Measurements from ENCODE around the gene LGALS12. TPM values are rescaled to one million over a fixed set of nuclear protein-coding genes. Genes with fewer than 3 reads are reported as not detected.

The LGALS12 gene
- total and polyA plus RNA-seq, 2 donors (not counting 1 experiment from before 2014, with no cell fraction given), result not detected

DNA sequence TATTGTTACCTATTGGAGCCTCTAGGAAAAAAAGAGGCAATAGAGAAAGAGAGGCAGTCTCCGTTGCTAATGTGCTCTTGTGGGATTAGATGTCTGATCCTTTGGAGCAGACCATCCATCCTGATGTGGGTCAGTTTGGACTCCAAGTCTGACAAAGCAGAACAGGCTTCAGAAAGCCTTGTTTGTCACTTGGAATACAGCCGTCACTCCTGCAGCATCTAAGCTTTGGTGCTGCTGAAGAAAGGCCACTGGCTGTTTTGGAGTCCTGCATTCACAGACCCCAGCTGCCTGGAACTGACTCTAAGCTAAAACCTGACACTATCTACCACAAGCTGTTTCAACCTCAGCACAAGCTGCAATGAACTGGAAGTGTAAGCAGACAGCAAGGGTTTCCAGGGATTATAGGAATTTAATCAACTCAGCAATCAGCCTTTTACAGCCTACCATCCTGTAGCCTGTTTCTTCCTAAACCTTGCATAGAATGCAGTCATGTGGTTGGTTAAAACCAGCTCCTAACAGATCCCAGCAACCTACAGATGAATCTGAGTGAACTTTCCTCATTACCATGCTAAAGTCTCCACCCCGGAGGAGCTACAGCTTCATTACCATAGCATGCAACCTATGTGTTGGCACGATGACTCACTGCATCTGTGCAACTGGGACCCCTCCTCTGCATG is 27.1 kb downstream of the LGALS12 start:
- Histone ChIP-seq H3K9ac (ENCODE audit: insufficient read depth, low read length) (no peak overlapping the region), H3K4me1 (ENCODE audit: control insufficient read depth, extremely low read depth, insufficient read depth, low read length) (peaks cover 14% of the 10 kb centered on the region), H2AFZ (ENCODE audit: low read length) (no peak overlapping the region), H4K20me1 (ENCODE audit: control insufficient read depth, extremely low read depth, insufficient read depth, low read length) (no peaks in the 10 kb centered on the region), H3K79me2 (ENCODE audit: control insufficient read depth, insufficient read depth, low read length) (no peaks in the 10 kb centered on the region), H3K36me3 (ENCODE audit: control insufficient read depth, insufficient read depth, low read length) (no peaks in the 10 kb centered on the region), H3K27ac (ENCODE audit: insufficient read depth, low read length) (no peak overlapping the region), H3K4me2 (ENCODE audit: extremely low read depth, insufficient read depth, low read length) (no peak overlapping the region), H3K4me3 (replicated peaks in 1 of 4; ENCODE audit: control extremely low read depth in 1 of 4, insufficient read depth in 1 of 4, low read depth in 3 of 4, low read length in 4 of 4) (no peak overlapping the region), H3K27me3 (ENCODE audit: control insufficient read depth, insufficient read depth, low read length) (no peaks in the 10 kb centered on the region), H3K9me3 (ENCODE audit: control insufficient read depth, insufficient read depth, low read depth, low read length) (no peaks in the 10 kb centered on the region)
- peak in 1 of 2 donors; percentile 60 for DNase-seq (ENCODE audit: low read depth in 2 of 2)
- TF ChIP-seq, protein P1, sequence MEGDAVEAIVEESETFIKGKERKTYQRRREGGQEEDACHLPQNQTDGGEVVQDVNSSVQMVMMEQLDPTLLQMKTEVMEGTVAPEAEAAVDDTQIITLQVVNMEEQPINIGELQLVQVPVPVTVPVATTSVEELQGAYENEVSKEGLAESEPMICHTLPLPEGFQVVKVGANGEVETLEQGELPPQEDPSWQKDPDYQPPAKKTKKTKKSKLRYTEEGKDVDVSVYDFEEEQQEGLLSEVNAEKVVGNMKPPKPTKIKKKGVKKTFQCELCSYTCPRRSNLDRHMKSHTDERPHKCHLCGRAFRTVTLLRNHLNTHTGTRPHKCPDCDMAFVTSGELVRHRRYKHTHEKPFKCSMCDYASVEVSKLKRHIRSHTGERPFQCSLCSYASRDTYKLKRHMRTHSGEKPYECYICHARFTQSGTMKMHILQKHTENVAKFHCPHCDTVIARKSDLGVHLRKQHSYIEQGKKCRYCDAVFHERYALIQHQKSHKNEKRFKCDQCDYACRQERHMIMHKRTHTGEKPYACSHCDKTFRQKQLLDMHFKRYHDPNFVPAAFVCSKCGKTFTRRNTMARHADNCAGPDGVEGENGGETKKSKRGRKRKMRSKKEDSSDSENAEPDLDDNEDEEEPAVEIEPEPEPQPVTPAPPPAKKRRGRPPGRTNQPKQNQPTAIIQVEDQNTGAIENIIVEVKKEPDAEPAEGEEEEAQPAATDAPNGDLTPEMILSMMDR (conservative IDR thresholded peaks at IDR 0.05 in 1 of 2, IDR thresholded peaks at IDR 0.05 in 1 of 2; ENCODE audit: low read depth in 1 of 2, low read length in 2 of 2), result no peak
- no peak for TF ChIP-seq EZH2 (IDR thresholded peaks at IDR 0.05; ENCODE audit: low read length, missing control alignments)

DNA sequence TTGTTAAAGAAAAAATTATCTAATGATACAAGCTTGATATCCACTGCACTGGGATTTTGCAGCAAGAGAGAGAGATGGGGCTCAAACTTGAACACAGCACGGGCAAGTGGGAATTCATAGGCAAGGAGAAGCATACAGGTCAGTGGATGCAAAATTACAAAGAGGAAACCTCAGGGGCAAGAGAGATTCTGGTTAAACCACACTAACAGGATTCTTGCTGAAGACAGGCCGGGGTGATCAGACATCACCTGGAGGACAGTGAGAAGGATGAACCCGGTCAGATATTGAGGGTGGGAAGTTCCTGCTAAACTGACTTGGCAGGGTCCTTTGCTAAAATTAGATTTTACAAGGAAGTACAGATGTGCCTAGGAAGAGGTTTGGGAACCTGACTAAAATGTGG is 28.2 kb downstream of the LGALS12 start:
- TF ChIP-seq EZH2 (IDR thresholded peaks at IDR 0.05; ENCODE audit: low read length, missing control alignments), result no peak
- TF ChIP-seq, protein P1 (conservative IDR thresholded peaks at IDR 0.05 in 1 of 2, IDR thresholded peaks at IDR 0.05 in 1 of 2; ENCODE audit: low read depth in 1 of 2, low read length in 2 of 2), result no peak
- no peak overlapping the region for H3K9ac ChIP-seq (ENCODE audit: insufficient read depth, low read length)

DNA sequence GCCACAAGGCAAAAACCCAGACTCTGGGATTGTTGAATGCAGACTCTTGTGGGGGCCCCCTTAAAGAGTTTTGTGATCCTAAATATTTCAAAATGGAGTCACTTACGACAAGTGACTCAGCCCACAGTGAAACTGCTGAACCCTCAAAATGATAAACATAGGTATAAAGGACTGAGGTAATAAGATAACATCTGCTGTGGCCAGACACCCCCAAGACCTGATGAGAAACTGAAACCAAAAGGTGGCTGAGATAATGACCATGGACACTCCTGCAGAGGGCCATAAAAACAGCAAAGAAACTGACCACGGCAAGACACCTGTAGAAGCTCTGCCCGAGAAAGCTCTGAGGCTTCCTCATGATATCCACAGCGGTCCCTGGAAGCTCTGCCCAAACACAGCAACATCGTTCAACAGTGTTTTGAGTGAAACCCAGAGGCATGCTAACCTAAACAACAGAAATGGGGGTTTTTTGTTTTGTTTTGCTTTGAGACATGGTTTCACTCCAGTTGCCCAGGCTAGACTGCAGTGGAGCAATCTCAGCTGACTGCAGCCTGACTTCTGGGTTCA is 29.1 kb downstream of the LGALS12 start:
- H3K27ac ChIP-seq (ENCODE audit: insufficient read depth, low read length), result no peak overlapping the region

More for the DNA sequence above, 28.2 kb downstream of the LGALS12 start:
- Histone ChIP-seq H3K9me3 (ENCODE audit: control insufficient read depth, insufficient read depth, low read depth, low read length) (no peaks in the 10 kb centered on the region), H3K36me3 (ENCODE audit: control insufficient read depth, insufficient read depth, low read length) (no peaks in the 10 kb centered on the region), H2AFZ (ENCODE audit: low read length) (no peak overlapping the region), H3K27me3 (ENCODE audit: control insufficient read depth, insufficient read depth, low read length) (no peaks in the 10 kb centered on the region), H3K4me1 (ENCODE audit: control insufficient read depth, extremely low read depth, insufficient read depth, low read length) (peaks cover 14% of the 10 kb centered on the region), H3K4me2 (ENCODE audit: extremely low read depth, insufficient read depth, low read length) (no peak overlapping the region), H3K79me2 (ENCODE audit: control insufficient read depth, insufficient read depth, low read length) (no peaks in the 10 kb centered on the region), H3K4me3 (replicated peaks in 1 of 4; ENCODE audit: control extremely low read depth in 1 of 4, insufficient read depth in 1 of 4, low read depth in 3 of 4, low read length in 4 of 4) (no peak overlapping the region), H4K20me1 (ENCODE audit: control insufficient read depth, extremely low read depth, insufficient read depth, low read length) (no peaks in the 10 kb centered on the region), H3K27ac (ENCODE audit: insufficient read depth, low read length) (no peak overlapping the region)
- DNase-seq (ENCODE audit: low read depth in 2 of 2), result no peak

More for the DNA sequence above, 29.1 kb downstream of the LGALS12 start:
- Histone ChIP-seq H3K79me2 (ENCODE audit: control insufficient read depth, insufficient read depth, low read length) (no peaks in the 10 kb centered on the region), H2AFZ (ENCODE audit: low read length) (no peak overlapping the region), H3K36me3 (ENCODE audit: control insufficient read depth, insufficient read depth, low read length) (no peaks in the 10 kb centered on the region), H3K27me3 (ENCODE audit: control insufficient read depth, insufficient read depth, low read length) (no peaks in the 10 kb centered on the region), H3K9ac (ENCODE audit: insufficient read depth, low read length) (no peak overlapping the region), H3K4me1 (ENCODE audit: control insufficient read depth, extremely low read depth, insufficient read depth, low read length) (peaks cover 14% of the 10 kb centered on the region), H3K9me3 (ENCODE audit: control insufficient read depth, insufficient read depth, low read depth, low read length) (no peaks in the 10 kb centered on the region), H4K20me1 (ENCODE audit: control insufficient read depth, extremely low read depth, insufficient read depth, low read length) (no peaks in the 10 kb centered on the region), H3K4me3 (replicated peaks in 1 of 4; ENCODE audit: control extremely low read depth in 1 of 4, insufficient read depth in 1 of 4, low read depth in 3 of 4, low read length in 4 of 4) (no peak overlapping the region), H3K4me2 (ENCODE audit: extremely low read depth, insufficient read depth, low read length) (no peak overlapping the region)
- DNase-seq (ENCODE audit: low read depth in 2 of 2), result no peak
- TF ChIP-seq, protein P1 (conservative IDR thresholded peaks at IDR 0.05 in 1 of 2, IDR thresholded peaks at IDR 0.05 in 1 of 2; ENCODE audit: low read depth in 1 of 2, low read length in 2 of 2), result no peak
- TF ChIP-seq EZH2 (IDR thresholded peaks at IDR 0.05; ENCODE audit: low read length, missing control alignments), result no peak

Data from fibroblast of lung (primary cell).